K562 (cell line): ENCODE measurements around the gene HSDL1. TPM values are rescaled to one million over a fixed set of nuclear protein-coding genes. Genes with fewer than 3 reads are reported as not detected.
A peak's percentile ranks its signal among the peaks of the same experiment; 100 is the strongest.

Experiments used
- ARHGAP35 ChIP-seq: fragments of 450-650 bp; IDR thresholded peaks from 2 replicates; pipeline ENCODE4 v1.6.1; 2018; ENCODE audit not compliant: partially characterized antibody
- CBFA2T3 ChIP-seq: fragments of 450-650 bp; IDR thresholded peaks from 2 replicates; pipeline ENCODE4 v1.6.1; 2017
- CBX2 ChIP-seq: fragments of 200-600 bp; sonication (generic); IDR thresholded peaks from one replicate; pipeline ENCODE4 v1.6.1; 2012; ENCODE audit warnings: mild to moderate bottlenecking, low read length, inconsistent platforms; ENCODE audit not compliant: insufficient read depth, poor library complexity, severe bottlenecking
- CC2D1A ChIP-seq: fragments of 450-650 bp; IDR thresholded peaks from 2 replicates; pipeline ENCODE4 v1.6.1; 2017; ENCODE audit warnings: mild to moderate bottlenecking
- CHD2 ChIP-seq: IDR thresholded peaks from 2 replicates; pipeline ENCODE4 v1.6.1; 2011; ENCODE audit warnings: low read depth, low read length
- DACH1 ChIP-seq: fragments of 450-650 bp; IDR thresholded peaks from 2 replicates; pipeline ENCODE4 v1.6.1; 2018; ENCODE audit not compliant: partially characterized antibody
- EGR1 ChIP-seq: fragments of 450-650 bp; conservative IDR thresholded peaks from 2 replicates; pipeline ENCODE4 v1.6.1; 2017; ENCODE audit warnings: mild to moderate bottlenecking
- EHMT2 ChIP-seq: fragments of 450-650 bp; IDR thresholded peaks from 2 replicates; pipeline ENCODE4 v1.6.1; 2018; ENCODE audit warnings: antibody characterized with exemption
- FOXK1 ChIP-seq: sonication (generic); formaldehyde crosslinking; IDR thresholded peaks from 2 replicates; pipeline ENCODE4 v1.8.0; 2022; ENCODE audit warnings: missing genetic modification reagents, mild to moderate bottlenecking, borderline replicate concordance
- HBP1 ChIP-seq: fragments of 450-650 bp; formaldehyde crosslinking; IDR thresholded peaks from 2 replicates; pipeline ENCODE4 v1.4.0; 2022; ENCODE audit warnings: missing genetic modification characterization
- HDGF ChIP-seq: fragments of 450-650 bp; IDR thresholded peaks from 2 replicates; pipeline ENCODE4 v1.6.1; 2016
- HNRNPUL1 ChIP-seq: fragments of 200-400 bp; formaldehyde crosslinking; IDR thresholded peaks from 2 replicates; pipeline ENCODE4 v1.6.1; 2017; ENCODE audit warnings: low read length
- KDM5B ChIP-seq: fragments of 200-600 bp; sonication (generic); IDR thresholded peaks from 2 replicates; pipeline ENCODE4 v1.6.1; 2012; ENCODE audit warnings: low read depth, mild to moderate bottlenecking, moderate library complexity, low read length, control low read depth, inconsistent platforms; ENCODE audit not compliant: insufficient replicate concordance
- L3MBTL2 ChIP-seq: fragments of 450-650 bp; IDR thresholded peaks from 2 replicates; pipeline ENCODE4 v1.6.1; 2016; ENCODE audit warnings: mild to moderate bottlenecking, moderate library complexity
- LEF1 ChIP-seq: fragments of 450-650 bp; IDR thresholded peaks from 2 replicates; pipeline ENCODE4 v1.6.1; 2016; ENCODE audit warnings: mild to moderate bottlenecking
- MYNN ChIP-seq, 2 experiments: sonication (generic); formaldehyde crosslinking in 1 of 2; IDR thresholded peaks; 2 replicates each; pipeline versions ENCODE4 v1.5.0 to v1.6.1; 2016 to 2020; ENCODE audit warnings: antibody characterized with exemption in 1 of 2, missing genetic modification reagents in 1 of 2
- RBM14 ChIP-seq: fragments of 200-400 bp; formaldehyde crosslinking; IDR thresholded peaks from 2 replicates; pipeline ENCODE4 v1.6.1; 2018; ENCODE audit warnings: low read depth, mild to moderate bottlenecking, low read length, moderate library complexity, borderline replicate concordance; ENCODE audit not compliant: insufficient read depth
- RBM34 ChIP-seq: fragments of 200-400 bp; formaldehyde crosslinking; IDR thresholded peaks from 2 replicates; pipeline ENCODE4 v1.6.1; 2018; ENCODE audit warnings: low read length, borderline replicate concordance; ENCODE audit not compliant: insufficient read depth
- SNAPC5 ChIP-seq: fragments of 250-450 bp; sonication (Bioruptor Pico); IDR thresholded peaks from 2 replicates; pipeline ENCODE4 v1.8.0; 2021; ENCODE audit warnings: moderate library complexity, mild to moderate bottlenecking, inconsistent platforms
- SNRNP70 ChIP-seq: fragments of 200-400 bp; formaldehyde crosslinking; optimal IDR thresholded peaks from 2 replicates; pipeline ENCODE3; 2017; ENCODE audit warnings: low read depth, low read length
- TCF3 ChIP-seq: sonication (generic); formaldehyde crosslinking; IDR thresholded peaks from 2 replicates; pipeline ENCODE4 v1.4.0; 2020; ENCODE audit warnings: mild to moderate bottlenecking, missing genetic modification reagents
- ZC3H4 ChIP-seq: sonication (generic); formaldehyde crosslinking; IDR thresholded peaks from 2 replicates; pipeline ENCODE4 v1.9.0; 2021; ENCODE audit warnings: missing genetic modification reagents, borderline replicate concordance
- ZFP1 ChIP-seq: fragments of 450-650 bp; formaldehyde crosslinking; IDR thresholded peaks from 2 replicates; pipeline ENCODE4 v1.4.0; 2020; ENCODE audit warnings: mild to moderate bottlenecking, mixed read lengths
- ZNF140 ChIP-seq: fragments of 250-450 bp; sonication (Bioruptor Pico); IDR thresholded peaks from 2 replicates; pipeline ENCODE4 v1.8.0; 2021; ENCODE audit warnings: moderate library complexity, mild to moderate bottlenecking, inconsistent platforms
- ZNF165 ChIP-seq: fragments of 250-450 bp; sonication (Bioruptor Pico); IDR thresholded peaks from 2 replicates; pipeline ENCODE4 v1.4.0; 2020; ENCODE audit warnings: borderline replicate concordance
- ZNF311 ChIP-seq: fragments of 250-450 bp; sonication (Bioruptor Pico); IDR thresholded peaks from 2 replicates; pipeline ENCODE4 v1.4.0; 2020; ENCODE audit warnings: mild to moderate bottlenecking, moderate library complexity
- ZNF408 ChIP-seq: fragments of 250-450 bp; sonication (Bioruptor Pico); IDR thresholded peaks from 2 replicates; pipeline ENCODE4 v1.4.0; 2020; ENCODE audit warnings: low read depth, mild to moderate bottlenecking, moderate library complexity
- ZZZ3 ChIP-seq: fragments of 450-650 bp; IDR thresholded peaks from 2 replicates; pipeline ENCODE4 v1.6.1; 2016; ENCODE audit warnings: antibody characterized with exemption, mild to moderate bottlenecking, moderate library complexity
- polyA plus RNA-seq, 8 experiments: library from polyadenylated mRNA; depleted of rRNA in 4 of 8; stranded (reverse) in 5 of 8; unstranded in 3 of 8; fragments of >200 nt; fragmentation: Nextera tagmentation in 2 of 8; fragmentation: Illumina TruSeq in 1 of 8; extraction: Ambion mirVana in 2 of 8; extraction: Trizol in 1 of 8; gene quantifications; 2 replicates each; pipeline versions ENCODE4 v1.2.1 to v1.2.3, GENCODE V29; 2011 to 2014; ENCODE audit warnings: inconsistent platforms in 1 of 8, missing spikeins in 1 of 8
- total RNA-seq, 7 experiments: library from RNA; depleted of rRNA in 6 of 7; stranded (reverse); fragments of >200 nt in 6 of 7; fragmentation: Illumina TruSeq in 2 of 7; extraction: Trizol in 2 of 7; gene quantifications; 2 replicates each; pipeline versions ENCODE4 v1.2.1 to v1.2.3, GENCODE V29; 2011 to 2021; ENCODE audit warnings: low replicate concordance in 1 of 7
- TF ChIP-seq, protein P1 (sequence below): sonication (generic); formaldehyde crosslinking; IDR thresholded peaks from 2 replicates; pipeline ENCODE4 v1.8.1; 2023; ENCODE audit warnings: mild to moderate bottlenecking, missing genetic modification reagents

HSDL1 gene
- total and polyA plus RNA-seq, 9 of the 15 experiments (the other 6 are each of a cell fraction or from before 2014, with no cell fraction given), result 14.8 to 41.2 (median 27.7) TPM

- TF ChIP-seq ZNF165 (CRISPR knock-in tag) (no peak), KDM5B (peak; percentile 81), SNRNP70 (no peak), EHMT2 (peak; percentile 67; the same call in 1 of the 2 replicates), ZNF140 (CRISPR knock-in tag) (no peak), ZNF408 (no peak), CBFA2T3 (no peak), RBM14 (no peak), DACH1 (peak; percentile 6), ARHGAP35 (no peak), TCF3 (0 out of 2 replicates have a peak, but pooled peaks have one; percentile 20), EGR1 (peak; percentile 96), SNAPC5 (CRISPR knock-in tag) (no peak), ZFP1 (no peak), HBP1 (no peak), HDGF (no peak), L3MBTL2 (peak; percentile 67), FOXK1 (no peak), ZC3H4 (CRISPR knock-in tag) (no peak), CC2D1A (peak; percentile 49; the same call in 1 of the 2 replicates), HNRNPUL1 (no peak), RBM34 (no peak), MYNN (IDR thresholded peaks at IDR 0.05) (0 out of 2 replicates have a peak, but pooled peaks have one; percentile 27), MYNN (CRISPR knock-in tag; IDR thresholded peaks at IDR 0.05) (no peak), ZNF311 (CRISPR knock-in tag) (no peak), CBX2 (no peak), LEF1 (no peak), ZZZ3 (no peak), CHD2 (peak; percentile 35; the same call in 1 of the 2 replicates)
- TF ChIP-seq, protein P1, sequence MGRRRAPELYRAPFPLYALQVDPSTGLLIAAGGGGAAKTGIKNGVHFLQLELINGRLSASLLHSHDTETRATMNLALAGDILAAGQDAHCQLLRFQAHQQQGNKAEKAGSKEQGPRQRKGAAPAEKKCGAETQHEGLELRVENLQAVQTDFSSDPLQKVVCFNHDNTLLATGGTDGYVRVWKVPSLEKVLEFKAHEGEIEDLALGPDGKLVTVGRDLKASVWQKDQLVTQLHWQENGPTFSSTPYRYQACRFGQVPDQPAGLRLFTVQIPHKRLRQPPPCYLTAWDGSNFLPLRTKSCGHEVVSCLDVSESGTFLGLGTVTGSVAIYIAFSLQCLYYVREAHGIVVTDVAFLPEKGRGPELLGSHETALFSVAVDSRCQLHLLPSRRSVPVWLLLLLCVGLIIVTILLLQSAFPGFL (CRISPR knock-in tag), result no peak
These were observed 41.9 kb upstream of the HSDL1 start, which contains the start of gene TAF1C (continued) for GRCh38 chr16:84186685-84187437.
